Activated naive CD4-positive, alpha-beta T cell treated with anti-CD3 and anti-CD28 coated beads for 36 hours (primary cell): ENCODE results near the gene PLCB4. TPM values are rescaled to one million over a fixed set of nuclear protein-coding genes. Genes with fewer than 3 reads are reported as not detected.

Source experiments
- CTCF ChIA-PET: fragments of 350-600 bp; sonication (Branson Sonifier 250); formaldehyde crosslinking; loops from one replicate; lab custom pipeline; 2021; ENCODE audit warnings: antibody characterized with exemption; lab: Charles Lee
- DNase-seq: peaks from one replicate; pipeline ENCODE4 v3.0.0-alpha.2; 2020
- H3K27ac Mint-ChIP-seq: one replicate; pipeline ENCODE4 v1.8.0; 2021; ENCODE audit warnings: mild to moderate bottlenecking, mixed read lengths
- H3K27me3 Mint-ChIP-seq: one replicate; pipeline ENCODE4 v1.8.0; 2021; ENCODE audit warnings: low read depth, mixed read lengths
- H3K36me3 Mint-ChIP-seq: one replicate; pipeline ENCODE4 v1.8.0; 2021; ENCODE audit warnings: low read depth, mixed read lengths
- H3K4me1 Mint-ChIP-seq: one replicate; pipeline ENCODE4 v1.8.0; 2021; ENCODE audit warnings: low read depth, mixed read lengths
- H3K4me3 Mint-ChIP-seq: one replicate; pipeline ENCODE4 v1.8.0; 2021; ENCODE audit warnings: mild to moderate bottlenecking, moderate library complexity, mixed read lengths
- H3K9me3 Mint-ChIP-seq: one replicate; pipeline ENCODE4 v1.8.0; 2021; ENCODE audit warnings: mixed read lengths
- intact Hi-C: fragments of 100-400 bp; cut with micrococcal nuclease; formaldehyde crosslinking; loops from one replicate; pipeline ENCODE4 v1.15.1; 2023
- total RNA-seq, 2 experiments: library from RNA; stranded (reverse); gene quantifications; one replicate each; pipeline ENCODE4 v1.2.3, GENCODE V29; 2021

PLCB4 gene
- total RNA-seq, 2 experiments from 2014 or later: not detected

DNA sequence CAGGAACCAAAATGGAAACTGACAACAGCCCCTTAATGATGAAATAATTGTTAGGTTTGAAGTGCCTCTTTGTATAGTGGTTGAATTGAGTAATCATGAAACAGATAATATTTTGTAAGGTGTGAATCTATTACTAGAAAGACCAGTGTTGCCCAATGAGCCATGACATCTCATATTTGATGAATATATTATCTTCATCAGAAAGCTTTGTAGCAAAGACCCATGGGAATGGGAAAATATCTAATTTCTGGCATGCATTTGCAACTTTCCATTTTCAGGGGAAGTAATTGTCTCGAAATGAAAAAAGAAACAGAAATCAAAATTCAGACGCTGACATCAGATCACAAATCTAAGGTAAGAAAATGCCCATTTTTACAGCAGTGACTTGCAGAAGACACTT lies 388.2 kb downstream of the PLCB4 start:
- intact Hi-C loops: no loop called here
- CTCF ChIA-PET: interaction anchor here (1.2 to 2.1 kb wide), 2 partner anchors 49 to 153 kb away, joined by 3 to 5 read pairs; no protein-coding TSS in a partner anchor
- H3K9me3 Mint-ChIP-seq: peaks cover 4% of the 10 kb centered on the region

DNA sequence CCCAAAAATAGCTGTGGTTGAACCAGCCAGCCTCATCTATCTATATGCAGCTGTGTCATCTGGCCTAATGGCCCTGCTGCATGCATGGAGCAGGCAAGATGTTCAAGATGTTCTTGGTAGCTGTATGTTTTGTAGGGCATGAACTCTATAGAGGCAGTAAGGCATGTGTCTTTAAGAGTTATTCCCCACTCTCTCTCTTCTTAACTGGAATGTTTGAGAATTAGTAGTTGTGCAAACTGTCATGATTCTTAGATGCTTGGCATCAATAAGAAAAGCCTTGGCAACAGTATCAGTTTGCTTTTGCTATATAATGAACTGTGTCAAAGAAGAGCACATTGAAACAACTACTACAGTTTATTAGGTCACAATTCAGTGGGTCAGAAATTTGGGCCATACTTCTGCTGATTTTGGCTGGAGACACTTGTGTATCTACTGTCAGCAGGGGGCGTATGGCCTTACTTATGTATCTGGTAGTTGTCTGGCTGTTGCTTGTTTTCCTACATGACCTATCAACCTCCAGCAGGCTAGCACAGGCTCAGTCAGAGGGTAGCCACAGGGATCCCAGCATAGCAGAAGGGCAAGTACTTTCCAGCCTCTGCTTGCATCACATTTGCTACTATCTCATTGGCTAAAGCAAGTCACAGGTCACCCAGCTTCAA lies 389.4 kb downstream of the PLCB4 start:
- CTCF ChIA-PET: interaction anchor here (2.1 kb wide), 1 partner anchor 152 kb away, joined by 5 read pairs; no protein-coding TSS in a partner anchor
- Mint-ChIP-seq H3K4me1 (no peaks in the 10 kb centered on the region), H3K36me3 (no peaks in the 10 kb centered on the region), H3K9me3 (peaks cover 4% of the 10 kb centered on the region), H3K27me3 (peaks cover 2% of the 10 kb centered on the region), H3K27ac (no peak overlapping the region), H3K4me3 (no peak overlapping the region)
- intact Hi-C loops: no loop called here
- no peak for DNase-seq

More for the DNA sequence above, 388.2 kb downstream of the PLCB4 start:
- Mint-ChIP-seq H3K27me3 (peaks cover 2% of the 10 kb centered on the region), H3K27ac (no peak overlapping the region), H3K36me3 (no peaks in the 10 kb centered on the region), H3K4me1 (no peaks in the 10 kb centered on the region), H3K4me3 (no peak overlapping the region)
- no peak for DNase-seq

DNA sequence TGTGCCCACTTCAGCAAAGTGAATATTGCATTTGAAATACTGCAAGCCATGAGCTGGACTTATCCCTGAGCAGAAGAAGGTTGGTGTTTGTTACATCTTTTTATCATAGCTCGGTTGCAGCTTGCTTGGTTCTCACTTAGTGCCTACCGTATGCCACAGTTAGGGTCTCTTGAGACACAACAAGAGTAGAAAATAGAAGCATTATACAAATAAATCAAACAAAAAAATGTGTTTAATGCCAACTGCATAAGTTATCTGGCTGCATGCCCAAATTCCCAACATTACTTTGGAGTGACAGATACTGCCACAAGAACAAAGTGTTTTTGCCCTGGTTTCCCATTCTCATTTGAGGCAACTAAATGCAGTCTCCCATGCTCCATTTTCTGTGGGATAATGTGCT lies 391.6 kb downstream of the PLCB4 start:
- Mint-ChIP-seq H3K27me3 (peaks cover 2% of the 10 kb centered on the region), H3K36me3 (no peaks in the 10 kb centered on the region), H3K27ac (no peak overlapping the region), H3K4me3 (no peak overlapping the region), H3K9me3 (peaks cover 9% of the 10 kb centered on the region), H3K4me1 (no peaks in the 10 kb centered on the region)
- CTCF ChIA-PET: interaction anchor here (0.8 to 1.2 kb wide), 2 partner anchors 53 to 149 kb away, joined by 3 to 4 read pairs; no protein-coding TSS in a partner anchor
- intact Hi-C loops: no loop called here
- no peak for DNase-seq

DNA sequence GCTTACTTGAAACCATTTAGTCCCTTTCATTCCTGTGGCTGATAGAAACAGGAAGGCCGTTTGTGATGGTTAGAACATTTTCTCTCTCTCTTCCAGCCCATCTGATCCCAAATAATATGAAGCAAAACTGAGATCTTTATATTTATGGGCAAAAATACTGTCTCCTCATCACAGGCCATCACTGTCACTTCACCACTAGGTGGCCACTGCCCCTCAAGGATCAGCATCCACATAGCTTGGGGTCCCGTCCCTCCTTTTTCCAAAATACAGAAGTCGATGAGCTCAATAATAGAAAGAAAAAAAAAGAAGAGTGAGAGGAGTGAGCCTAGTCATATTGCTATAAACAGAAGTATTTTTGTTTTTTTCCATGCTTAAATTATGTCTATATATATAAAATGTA lies 399.1 kb downstream of the PLCB4 start:
- DNase-seq: no peak
- CTCF ChIA-PET: interaction anchor here (0.6 kb wide), 1 partner anchor 1734 kb away, joined by 3 read pairs; no protein-coding TSS in a partner anchor
- Mint-ChIP-seq H3K4me1 (no peaks in the 10 kb centered on the region), H3K9me3 (peaks cover 17% of the 10 kb centered on the region), H3K27me3 (no peaks in the 10 kb centered on the region), H3K36me3 (no peaks in the 10 kb centered on the region), H3K27ac (no peak overlapping the region), H3K4me3 (no peak overlapping the region)
- intact Hi-C loops: no loop called here

DNA sequence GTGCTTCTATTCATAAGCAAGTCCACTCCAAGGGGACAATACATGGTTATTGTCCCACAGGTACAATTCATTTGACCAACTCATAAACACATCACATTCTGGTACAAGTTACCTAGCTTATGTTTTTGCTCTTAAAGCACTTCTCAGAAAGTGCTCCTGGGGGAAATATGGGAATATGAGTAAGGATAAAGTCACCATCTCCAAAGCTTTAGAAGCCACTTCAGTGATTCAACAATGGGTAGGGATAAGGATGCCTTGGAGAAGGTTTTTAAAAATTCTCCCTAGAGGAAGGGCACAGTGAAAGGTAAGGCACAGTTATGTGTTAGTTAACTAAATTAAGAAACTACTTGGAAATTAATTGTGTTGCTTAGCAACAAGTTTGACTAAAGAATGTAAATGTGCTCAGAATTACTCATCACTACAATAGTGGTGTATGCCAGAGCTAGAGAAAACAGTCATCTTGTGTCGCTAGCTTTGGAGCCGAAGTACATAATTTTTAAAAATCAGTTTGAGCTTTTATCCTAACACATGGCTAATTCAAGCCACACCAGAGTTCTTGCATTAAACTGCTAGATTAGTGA lies 406.0 kb downstream of the PLCB4 start:
- Mint-ChIP-seq H3K4me3 (no peak overlapping the region), H3K9me3 (no peaks in the 10 kb centered on the region), H3K4me1 (no peaks in the 10 kb centered on the region), H3K36me3 (no peaks in the 10 kb centered on the region), H3K27me3 (no peaks in the 10 kb centered on the region), H3K27ac (no peak overlapping the region)
- DNase-seq: no peak
- intact Hi-C loops: no loop called here
- CTCF ChIA-PET: no interaction called here

DNA sequence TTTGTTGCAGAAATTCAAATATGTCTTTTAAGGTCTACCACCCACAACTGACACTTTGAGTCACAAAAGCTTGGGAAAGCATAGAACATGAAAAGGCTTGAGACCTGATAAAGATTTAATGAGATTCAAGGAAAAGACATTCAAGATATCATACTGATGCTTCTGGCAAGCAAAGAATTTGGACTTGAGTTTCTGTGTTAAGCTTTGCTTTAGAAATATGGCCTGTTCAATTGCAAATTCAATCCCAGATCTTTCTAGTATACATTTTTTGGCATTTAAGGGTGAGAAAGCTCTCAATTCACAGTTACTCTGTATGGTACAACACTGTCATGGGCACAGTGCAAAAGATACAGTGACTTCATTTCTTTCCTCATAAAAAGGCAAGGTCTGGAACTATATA lies 406.6 kb downstream of the PLCB4 start:
- H3K4me3 Mint-ChIP-seq: no peak overlapping the region
- H3K9me3 Mint-ChIP-seq: no peaks in the 10 kb centered on the region
- CTCF ChIA-PET: no interaction called here
- H3K36me3 Mint-ChIP-seq: no peaks in the 10 kb centered on the region
- no peak overlapping the region for H3K27ac Mint-ChIP-seq
- H3K4me1 Mint-ChIP-seq: no peaks in the 10 kb centered on the region
- no peaks in the 10 kb centered on the region for H3K27me3 Mint-ChIP-seq
- DNase-seq: no peak
- intact Hi-C loops: no loop called here

DNA sequence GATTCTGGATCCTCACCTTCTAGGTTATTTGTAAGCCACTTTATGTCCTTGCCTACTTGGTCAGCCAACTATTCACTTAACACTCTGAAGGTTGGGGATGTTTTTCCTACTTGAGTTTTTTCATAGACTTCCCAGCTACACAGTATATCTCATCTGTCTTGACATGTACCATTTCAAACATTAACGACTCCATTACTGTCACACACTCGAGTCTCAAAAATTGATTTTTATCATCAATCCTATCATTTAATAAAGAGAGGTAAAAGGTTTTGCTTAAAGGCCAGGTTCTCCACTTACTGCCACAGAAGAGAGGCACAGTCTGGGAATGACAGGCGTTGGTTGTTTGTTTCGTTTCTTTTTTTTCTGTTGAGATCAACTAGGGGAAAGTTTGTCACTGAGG lies 407.3 kb downstream of the PLCB4 start:
- no peaks in the 10 kb centered on the region for H3K4me1 Mint-ChIP-seq
- H3K36me3 Mint-ChIP-seq: no peaks in the 10 kb centered on the region
- H3K9me3 Mint-ChIP-seq: no peaks in the 10 kb centered on the region
- no peak overlapping the region for H3K4me3 Mint-ChIP-seq
- H3K27me3 Mint-ChIP-seq: no peaks in the 10 kb centered on the region
- CTCF ChIA-PET: no interaction called here
- intact Hi-C loops: no loop called here
- no peak for DNase-seq
- no peak overlapping the region for H3K27ac Mint-ChIP-seq

DNA sequence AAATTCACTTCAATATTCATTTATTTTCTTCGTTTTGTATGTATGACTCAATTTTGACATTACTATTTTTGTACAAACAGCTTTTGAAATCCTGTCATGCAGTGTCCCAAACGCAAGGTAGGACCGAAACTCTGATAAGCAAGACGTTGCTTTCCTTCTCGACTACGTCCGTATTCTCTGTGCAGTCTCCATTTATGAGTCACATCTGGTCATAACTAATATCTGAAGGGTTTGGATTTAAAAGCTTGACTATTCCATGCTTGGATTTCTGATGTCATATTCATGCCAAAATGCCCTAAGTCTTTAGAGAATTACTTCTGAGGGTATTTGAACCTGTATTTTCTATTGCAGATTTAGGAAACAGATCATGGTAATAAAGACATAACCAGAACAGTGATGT lies 407.8 kb downstream of the PLCB4 start:
- Mint-ChIP-seq H3K27me3 (no peaks in the 10 kb centered on the region), H3K4me1 (no peaks in the 10 kb centered on the region), H3K9me3 (no peaks in the 10 kb centered on the region), H3K4me3 (no peak overlapping the region), H3K36me3 (no peaks in the 10 kb centered on the region), H3K27ac (no peak overlapping the region)
- intact Hi-C loops: no loop called here
- CTCF ChIA-PET: no interaction called here
- DNase-seq: no peak

DNA sequence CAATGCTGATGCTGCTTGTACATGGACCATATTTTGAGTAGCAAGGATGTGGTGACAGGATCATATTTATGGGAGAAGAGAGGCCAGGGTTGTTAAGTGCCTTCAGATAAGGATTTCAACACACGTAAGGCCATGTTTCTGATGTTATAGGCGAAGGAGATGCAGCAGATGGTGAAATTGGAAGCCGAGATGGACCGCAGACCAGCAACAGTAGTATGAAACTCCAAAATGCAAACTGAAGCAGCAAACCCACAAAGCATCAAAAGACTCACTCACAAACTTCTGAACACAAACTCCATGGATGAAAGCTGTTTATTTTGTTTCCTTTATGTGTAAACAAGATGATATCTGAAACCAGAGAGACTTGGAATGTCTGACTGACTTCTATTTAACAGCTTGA lies 409.9 kb downstream of the PLCB4 start:
- H3K9me3 Mint-ChIP-seq: no peaks in the 10 kb centered on the region
- no peak overlapping the region for H3K4me3 Mint-ChIP-seq
- DNase-seq: no peak
- H3K27ac Mint-ChIP-seq: no peak overlapping the region
- H3K36me3 Mint-ChIP-seq: no peaks in the 10 kb centered on the region
- H3K27me3 Mint-ChIP-seq: no peaks in the 10 kb centered on the region
- H3K4me1 Mint-ChIP-seq: no peaks in the 10 kb centered on the region
- intact Hi-C loops: no loop called here
- CTCF ChIA-PET: no interaction called here

DNA sequence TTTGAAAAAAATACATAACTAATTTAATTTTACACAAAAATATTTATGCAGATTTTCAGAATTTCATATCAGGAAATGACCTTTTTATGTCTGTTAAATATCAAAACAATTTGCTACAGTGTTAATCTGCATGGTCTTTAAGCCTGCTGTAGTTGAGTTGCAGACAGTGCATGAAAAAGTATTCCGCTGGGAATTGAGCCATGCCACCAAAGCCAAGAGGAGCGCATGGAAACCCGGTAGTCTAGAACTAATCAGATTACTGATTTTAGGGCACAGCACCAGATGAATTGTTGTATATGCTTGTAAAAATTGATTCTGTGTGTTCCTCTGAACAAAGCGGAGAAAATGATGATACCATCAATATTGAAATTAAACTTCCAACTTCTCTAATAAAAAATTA lies 411.2 kb downstream of the PLCB4 start:
- intact Hi-C loops: no loop called here
- Mint-ChIP-seq H3K4me1 (no peaks in the 10 kb centered on the region), H3K27me3 (no peaks in the 10 kb centered on the region), H3K4me3 (no peak overlapping the region), H3K27ac (no peak overlapping the region), H3K9me3 (no peaks in the 10 kb centered on the region), H3K36me3 (no peaks in the 10 kb centered on the region)
- CTCF ChIA-PET: no interaction called here
- no peak for DNase-seq

DNA sequence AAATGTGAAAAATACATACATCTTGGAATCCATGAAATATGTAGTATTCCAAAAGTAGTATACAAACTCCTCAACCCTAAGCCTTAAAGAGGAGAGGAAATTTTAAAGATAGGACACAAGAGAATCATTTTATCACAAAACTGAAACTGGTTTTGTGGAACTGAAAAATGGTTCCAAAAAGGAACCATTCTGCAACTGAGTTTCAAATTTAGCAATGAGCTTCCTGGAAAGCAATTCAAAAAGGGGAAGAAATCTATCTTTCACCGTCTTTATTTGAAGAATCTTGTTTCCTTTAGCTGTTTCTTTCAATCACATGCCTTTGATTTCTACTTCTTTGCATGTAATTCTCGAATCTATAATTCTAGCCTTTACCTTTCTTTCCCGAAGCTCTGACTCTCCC lies 413.3 kb downstream of the PLCB4 start:
- H3K4me3 Mint-ChIP-seq: no peak overlapping the region
- CTCF ChIA-PET: no interaction called here
- intact Hi-C loops: no loop called here
- H3K27me3 Mint-ChIP-seq: no peaks in the 10 kb centered on the region
- DNase-seq: no peak
- H3K27ac Mint-ChIP-seq: no peak overlapping the region
- H3K36me3 Mint-ChIP-seq: no peaks in the 10 kb centered on the region
- no peaks in the 10 kb centered on the region for H3K9me3 Mint-ChIP-seq
- no peaks in the 10 kb centered on the region for H3K4me1 Mint-ChIP-seq

DNA sequence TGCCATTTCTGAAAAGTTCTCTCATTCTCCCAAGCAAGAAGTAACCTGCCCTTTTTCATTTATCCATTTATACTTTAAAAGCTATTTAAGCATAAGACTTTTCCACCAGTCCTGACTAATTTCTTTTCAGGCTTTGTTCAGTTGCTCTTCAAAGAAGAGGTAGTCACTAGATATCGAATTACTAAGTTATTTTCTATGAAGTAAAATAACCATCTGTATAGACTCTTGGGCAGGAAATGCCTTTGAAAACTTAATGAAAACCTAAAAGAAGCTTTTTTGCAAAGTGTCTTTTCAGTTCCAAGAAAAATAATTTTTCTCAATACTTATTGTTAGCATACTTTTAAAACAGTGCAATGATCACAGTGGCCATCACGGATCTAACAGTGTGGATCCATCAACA lies 414.2 kb downstream of the PLCB4 start:
- no peak for DNase-seq
- Mint-ChIP-seq H3K36me3 (no peaks in the 10 kb centered on the region), H3K27ac (no peak overlapping the region), H3K4me3 (no peak overlapping the region), H3K4me1 (no peaks in the 10 kb centered on the region), H3K27me3 (no peaks in the 10 kb centered on the region), H3K9me3 (no peaks in the 10 kb centered on the region)
- intact Hi-C loops: no loop called here
- CTCF ChIA-PET: no interaction called here
